GM21528 (cell line): Measurements from ENCODE around the gene TGM1.
A peak's percentile ranks its signal among the peaks of the same experiment; 100 is the strongest.
"Not testable (repeated sequence)": the region's sequence is repeated elsewhere in the genome, so short reads cannot be mapped to it uniquely, and the experiment has no call there.

ENCODE experiments used
- ATAC-seq: cut with Tn5 transposase; IDR thresholded peaks from one replicate; pipeline ENCODE4 v1.9.1; 2021; ENCODE audit warnings: mild to moderate bottlenecking, moderate library complexity; ENCODE audit not compliant: unreplicated experiment, low FRiP score

Gene TGM1

DNA sequence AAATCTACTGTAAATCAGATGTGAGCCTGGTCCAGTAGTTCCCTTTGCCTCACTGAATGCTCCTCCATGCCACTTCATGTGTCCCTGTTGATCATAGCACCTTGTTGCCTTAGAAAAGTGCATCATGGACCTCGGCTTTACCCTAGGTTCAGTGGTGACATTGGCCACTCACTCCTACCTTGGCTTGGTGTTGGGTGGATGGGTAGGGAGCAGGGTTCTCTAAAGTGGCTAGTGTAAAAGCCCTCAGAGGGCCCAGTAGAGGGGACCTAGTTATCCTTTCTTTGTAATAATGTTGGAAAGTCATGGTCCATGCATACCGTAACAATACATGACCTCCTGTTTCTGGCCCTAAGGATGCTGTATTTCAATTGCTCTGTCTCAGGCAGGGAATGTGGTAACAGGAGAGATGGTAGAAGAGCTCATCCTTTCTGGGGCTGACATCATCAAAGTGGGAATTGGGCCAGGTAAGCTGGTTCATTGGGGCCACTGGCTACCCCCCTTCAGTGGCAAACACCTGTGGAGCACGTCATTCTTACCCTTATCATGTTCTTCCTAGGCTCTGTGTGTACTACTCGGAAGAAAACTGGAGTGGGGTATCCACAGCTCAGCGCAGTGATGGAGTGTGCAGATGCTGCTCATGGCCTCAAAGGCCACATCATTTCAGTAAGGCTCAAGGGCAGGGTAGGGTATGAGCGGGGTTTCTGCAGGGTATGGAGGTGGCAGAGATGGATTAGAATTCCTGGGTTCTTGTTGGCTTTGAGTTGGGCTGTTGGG lies 26.1 kb downstream of the TGM1 start:
- ATAC-seq = no peak

DNA sequence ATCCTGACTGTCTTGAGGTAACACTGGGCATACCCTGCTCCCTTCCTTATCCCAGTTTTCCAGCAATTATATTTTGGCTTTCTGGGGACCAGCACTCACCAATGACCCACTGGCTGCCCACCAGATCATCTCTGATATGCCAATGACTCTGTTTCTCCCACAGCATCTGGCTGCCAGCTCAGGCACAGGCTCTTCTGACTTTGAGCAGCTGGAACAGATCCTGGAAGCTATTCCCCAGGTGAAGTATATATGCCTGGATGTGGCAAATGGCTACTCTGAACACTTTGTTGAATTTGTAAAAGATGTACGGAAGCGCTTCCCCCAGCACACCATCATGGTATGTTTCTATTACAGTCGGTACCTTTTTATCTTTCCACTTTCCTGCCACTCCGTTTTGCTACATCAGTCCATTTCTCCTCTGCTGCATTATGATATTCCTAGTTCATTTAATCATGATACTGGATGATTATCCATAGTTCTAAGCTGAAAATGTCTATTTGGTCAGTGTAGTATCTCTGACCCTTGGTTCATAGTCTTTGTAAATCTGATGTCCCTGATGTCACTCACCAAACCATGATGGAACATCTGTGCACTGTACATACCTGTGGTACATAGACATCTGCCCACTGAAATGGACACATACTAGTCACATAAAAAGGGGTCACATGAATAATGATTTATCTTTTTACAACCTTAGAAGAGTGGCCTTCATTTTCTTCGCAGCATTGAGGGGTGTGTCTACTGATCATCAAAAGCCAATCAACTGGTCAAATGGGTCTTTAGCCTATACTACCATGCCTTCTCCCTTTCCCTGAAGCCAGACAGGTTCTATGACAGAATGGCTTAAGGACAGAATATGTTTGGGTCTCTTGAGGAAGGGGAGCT lies 26.9 kb downstream of the TGM1 start:
- ATAC-seq = no peak

DNA sequence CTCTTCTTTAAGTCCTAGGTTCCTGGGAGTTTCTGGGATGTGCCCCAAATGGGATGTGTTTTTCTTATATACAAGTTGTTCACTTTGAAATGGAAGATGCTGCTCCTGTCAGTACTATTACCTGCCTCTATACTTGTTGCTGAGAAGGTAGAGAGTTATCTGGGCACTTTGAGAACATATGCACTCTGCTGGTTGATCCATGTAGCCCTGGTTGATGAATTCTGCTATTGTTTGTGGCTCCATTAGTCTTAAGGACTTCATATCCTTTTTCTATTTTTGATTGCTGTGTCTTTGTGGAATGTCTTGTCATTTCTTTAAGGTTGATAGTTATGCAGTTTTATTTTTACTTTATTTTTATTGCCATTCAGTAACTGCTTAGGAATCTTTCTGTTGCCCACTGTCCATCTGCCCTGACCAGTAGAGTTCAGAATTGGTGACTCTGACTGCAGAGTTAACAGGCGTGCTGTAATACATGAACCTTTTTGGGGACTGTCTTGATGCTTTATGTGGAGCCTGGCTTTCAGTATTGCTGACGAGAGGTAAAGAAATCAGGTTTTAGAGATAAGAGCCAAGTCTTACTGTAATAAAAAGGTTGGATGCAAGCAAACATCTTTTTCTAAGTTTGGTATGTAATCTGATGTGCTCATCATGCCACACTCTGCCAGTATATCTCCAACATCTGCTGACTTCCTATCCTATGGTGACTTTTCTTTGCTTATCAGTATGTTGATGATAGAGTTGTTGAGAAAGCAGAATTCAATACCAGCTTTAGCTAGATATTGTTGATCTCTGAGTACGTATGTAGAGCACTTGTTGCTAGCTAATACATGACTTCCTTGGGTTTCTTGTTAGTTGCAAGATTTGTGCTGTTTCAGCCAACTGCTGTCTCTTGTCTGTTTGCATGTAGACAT lies 28.6 kb downstream of the TGM1 start:
- no peak for ATAC-seq

DNA sequence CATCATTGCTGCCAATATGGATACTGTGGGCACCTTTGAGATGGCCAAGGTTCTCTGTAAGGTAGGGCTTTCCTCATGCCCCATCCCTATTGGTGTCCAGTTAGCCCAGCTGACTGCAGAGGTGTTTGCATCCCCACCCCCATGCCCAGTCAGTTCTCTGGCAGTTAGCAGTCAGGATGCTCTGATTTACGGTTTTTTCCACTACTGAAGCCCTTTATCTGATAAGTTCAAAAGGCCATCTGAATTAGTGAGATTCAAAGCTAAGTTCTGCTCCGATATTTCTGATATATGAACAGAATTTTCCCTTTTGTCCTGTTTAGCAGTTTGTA lies 29.5 kb downstream of the TGM1 start:
- ATAC-seq = no peak

DNA sequence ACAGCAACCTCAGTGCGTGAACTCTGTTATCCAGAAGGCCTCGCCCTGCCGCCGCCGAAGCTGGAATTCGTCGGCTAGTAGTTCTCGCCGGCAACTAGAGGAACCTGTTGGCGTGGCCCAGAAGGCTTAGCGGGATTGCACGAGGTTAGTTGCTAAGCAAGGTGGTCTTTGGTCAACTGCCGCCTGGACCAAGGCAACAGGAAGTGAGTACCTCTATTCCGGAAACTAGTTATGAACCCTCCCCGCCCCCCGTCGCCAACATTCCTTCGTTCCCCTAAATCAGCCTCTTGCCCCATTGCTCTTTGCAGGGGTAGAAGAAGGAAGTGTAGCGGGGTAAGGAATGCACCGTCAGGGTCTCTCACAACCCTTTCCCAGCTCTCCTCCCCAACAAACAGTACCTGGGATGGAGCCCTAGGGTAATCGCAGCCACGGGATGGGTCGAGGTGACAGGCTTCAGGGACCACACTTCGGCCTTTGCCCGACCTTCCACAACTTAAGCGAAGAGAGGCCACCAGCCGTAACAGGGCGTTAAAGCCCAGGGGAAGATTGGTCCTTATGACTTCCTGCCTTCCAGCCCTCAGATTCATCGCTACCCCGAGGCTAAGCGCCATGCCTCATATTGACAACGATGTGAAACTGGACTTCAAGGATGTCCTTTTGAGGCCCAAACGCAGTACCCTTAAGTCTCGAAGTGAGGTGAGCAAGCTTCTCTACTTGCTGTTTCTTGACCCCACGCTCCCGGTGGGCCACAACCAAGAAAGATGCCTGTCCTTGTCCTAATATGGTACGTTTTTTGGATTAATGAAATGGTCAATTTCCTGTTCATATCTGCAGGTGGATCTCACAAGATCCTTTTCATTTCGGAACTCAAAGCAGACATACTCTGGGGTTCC lies 30.1 kb downstream of the TGM1 start, which contains the start of gene GMPR2:
Gene GMPR2 (plus strand): TSS at position 285 of the 893 bp plus-strand sequence. CDS start 325 bp downstream, at position 610.
- peak; percentile 54 for ATAC-seq

DNA sequence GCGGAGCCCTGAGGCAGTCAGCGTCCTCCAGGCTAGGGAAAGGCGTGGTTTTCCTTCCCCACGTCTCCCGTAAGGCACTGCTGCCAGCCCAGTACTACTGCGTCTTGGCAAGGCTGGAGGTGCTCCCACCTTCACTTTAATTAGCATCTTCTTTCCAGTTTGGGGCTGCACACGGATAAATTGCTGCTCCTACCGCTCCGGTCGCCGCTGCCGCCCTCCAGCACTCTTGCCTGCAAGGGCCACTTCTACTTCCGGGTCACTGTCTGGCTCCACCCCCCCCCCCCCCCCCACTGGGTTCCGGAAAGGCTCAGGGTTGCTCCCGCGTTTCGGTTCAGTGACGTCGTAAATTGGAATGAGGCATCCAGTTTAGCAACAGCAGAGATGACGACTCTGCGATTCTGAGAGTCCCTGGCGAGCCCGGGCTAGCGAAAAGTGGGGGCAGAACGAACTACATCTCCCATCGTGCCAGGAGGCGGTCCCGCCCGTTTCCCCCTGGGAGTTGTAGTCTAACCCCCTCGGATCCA lies 30.8 kb downstream of the TGM1 start, which contains the start of gene NEDD8:
Gene NEDD8 (minus strand): TSS at position 247 of the 524 bp plus-strand sequence. CDS start 100 bp downstream, at position 147.
- peak; percentile 68 for ATAC-seq

DNA sequence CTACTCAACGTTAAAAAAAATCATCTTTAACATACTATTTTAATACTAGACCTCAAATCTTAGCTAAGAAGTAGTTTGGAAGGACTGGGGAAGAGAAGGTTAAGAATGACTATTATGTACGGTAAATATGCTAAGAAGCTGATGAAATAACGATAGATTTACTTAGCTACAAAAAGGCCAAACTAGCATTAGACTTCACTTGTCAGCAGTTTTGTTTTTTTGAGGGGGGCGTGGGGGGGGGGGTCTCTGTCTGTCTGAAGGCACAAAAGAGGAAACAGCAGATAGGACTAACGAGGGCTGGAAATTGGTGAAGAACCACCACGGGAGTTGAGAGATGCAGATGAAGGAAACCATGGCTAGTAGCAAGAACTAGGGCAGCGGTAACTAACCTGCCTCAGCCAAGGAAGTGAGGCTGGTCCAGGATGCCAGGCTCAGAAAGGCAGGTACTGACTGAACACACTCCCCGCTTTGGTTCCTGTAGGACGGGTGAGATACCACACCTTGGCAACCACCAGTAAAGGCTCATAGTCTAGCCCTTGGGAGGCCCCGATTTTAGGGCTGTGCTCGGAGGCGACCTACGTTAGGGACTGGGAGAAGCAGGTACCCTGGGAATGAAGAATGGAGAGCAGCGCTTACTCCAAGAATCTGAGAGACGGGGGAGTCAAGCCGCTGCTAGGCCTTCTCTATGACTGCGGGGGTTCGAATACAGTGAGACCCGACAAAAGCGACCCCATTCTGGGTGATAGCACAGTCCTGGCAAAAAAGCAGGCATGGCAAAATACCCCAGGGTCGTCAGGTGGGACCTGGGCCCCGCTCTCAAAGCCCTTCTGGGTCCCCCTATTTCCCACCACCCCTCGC lies 31.5 kb downstream of the TGM1 start:
- peak; percentile 5 for ATAC-seq

DNA sequence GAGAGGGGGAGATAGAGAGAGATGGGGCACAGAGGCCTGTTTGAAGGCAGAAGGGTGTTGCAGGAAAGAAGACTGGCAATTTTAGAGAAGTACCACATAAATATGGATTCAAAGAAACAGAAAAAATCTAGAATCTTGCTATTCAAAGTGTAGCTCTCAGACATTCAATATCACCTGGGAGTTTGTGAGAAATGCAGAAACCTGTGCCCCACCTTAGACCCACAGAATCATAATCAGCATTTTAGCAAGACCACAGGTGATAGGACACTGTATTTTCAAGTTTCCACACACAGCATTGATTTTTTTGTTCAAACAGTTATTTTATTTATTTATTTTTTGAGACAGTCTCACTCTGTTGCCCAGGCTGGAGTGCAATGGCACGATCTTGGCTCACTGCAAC lies 34.1 kb downstream of the TGM1 start:
- ATAC-seq = no peak

DNA sequence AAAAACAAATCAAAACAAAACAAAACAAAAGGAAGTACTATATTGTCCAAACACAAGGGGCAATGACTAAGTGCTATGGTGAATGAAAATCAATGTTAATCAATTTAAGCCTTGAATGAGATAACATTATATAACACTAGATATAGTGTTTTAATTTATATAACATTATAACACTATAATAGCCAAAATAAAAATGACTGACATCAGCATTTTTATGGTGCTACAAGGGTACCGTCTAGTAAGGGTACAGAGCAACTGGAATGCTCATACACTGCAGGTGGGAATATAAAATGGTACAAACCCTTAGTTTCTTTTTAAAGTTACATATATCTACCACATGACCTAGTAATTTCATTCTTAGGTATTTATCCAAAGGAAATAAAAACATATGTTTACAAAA lies 36.5 kb downstream of the TGM1 start:
- no peak for ATAC-seq

DNA sequence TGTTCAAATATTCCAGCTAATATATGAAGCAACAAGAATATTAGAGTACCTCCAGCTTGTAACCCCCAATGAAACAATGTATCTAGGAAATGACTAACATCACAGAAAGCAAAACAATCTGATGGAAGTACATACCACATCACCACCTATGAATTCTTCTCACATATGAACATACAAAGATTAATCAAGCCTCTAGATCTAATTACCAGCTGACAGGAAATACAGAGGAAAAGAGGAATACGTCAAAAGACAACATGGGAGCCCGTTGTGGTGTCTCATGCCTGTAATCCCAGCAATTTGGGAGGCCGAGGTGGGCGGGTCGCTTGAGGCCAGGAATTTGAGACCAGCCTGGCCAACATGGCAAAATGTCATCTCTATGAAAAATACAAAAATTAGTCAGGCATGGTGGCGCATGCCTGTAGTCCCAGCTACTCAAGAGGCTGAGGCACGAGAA lies 38.3 kb downstream of the TGM1 start:
- no peak for ATAC-seq

DNA sequence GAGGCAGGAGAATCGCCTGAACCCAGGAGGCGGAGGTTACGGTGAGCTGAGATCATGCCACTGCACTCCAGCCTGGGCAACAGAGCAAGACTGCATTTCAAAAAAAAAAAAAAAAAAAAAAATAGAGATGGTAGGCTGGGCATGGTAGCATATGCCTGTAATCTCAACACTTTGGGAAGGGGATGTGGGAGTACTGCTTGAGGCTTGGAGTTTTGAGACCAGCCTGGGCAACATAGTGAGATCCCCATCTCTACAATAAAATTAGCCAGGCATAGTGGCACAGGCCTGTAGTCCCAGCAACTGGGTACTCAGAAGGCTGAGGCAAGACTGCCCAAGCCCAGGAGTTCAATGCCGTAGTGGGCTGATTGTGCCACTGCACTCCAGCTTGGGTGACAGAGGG lies 40.0 kb downstream of the TGM1 start:
- not testable (repeated sequence) for ATAC-seq

DNA sequence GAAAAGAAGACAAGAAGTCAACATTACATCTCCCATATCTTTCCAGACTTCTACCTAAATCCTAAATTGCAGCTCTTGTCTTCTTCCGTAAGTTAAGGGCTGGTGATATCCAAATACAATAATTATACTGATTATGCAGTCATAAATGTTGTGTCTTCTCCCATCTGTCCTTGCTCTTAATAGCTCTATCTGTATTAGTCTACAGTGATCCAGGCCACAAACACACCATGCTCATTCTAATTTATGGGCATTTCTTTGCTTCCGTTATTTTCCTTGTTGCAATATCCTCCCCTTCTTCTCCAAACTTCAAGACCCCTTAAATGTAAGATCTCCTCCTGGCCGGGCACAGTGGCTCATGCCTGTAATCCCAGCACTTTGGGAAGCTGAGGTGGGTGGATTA lies 43.5 kb downstream of the TGM1 start:
- no peak for ATAC-seq

DNA sequence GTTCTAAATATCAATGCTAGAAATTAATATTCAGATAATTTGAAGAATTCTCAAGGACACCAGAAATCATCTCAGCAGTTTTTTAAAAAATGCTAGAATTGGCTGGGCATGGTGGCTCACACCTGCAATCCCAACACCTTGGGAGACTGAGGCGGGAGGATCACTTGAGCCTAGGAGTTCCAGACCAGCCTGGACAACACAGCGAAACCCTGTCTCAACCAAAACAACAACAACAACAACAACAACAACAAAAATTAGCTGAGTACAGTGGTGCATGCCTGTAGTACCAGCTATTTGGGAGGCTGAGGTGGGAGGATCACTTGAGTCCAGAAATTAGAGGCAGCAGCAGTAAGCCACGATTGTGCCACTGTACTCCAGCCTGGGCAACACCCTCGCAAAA lies 43.9 kb downstream of the TGM1 start:
- no peak for ATAC-seq

DNA sequence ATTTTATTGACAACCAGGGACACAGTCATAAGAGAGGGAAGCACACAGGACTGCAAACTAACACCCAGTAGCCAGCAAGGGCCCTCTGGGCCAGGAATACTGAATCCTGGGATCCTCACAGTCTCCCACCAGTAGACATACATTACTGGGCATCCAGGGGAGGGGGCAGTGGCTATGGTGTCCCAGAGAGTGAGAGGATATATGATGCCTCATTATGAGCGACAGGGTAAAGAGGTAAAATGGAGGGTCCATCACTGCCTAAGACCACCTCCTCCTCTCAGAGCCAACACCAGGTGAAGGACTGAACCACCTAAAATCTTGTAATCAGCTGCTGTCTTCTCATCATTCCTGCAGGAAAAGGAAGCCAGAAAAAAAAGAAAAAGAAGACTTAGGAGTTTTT lies 46.1 kb downstream of the TGM1 start:
- not testable (repeated sequence) for ATAC-seq

DNA sequence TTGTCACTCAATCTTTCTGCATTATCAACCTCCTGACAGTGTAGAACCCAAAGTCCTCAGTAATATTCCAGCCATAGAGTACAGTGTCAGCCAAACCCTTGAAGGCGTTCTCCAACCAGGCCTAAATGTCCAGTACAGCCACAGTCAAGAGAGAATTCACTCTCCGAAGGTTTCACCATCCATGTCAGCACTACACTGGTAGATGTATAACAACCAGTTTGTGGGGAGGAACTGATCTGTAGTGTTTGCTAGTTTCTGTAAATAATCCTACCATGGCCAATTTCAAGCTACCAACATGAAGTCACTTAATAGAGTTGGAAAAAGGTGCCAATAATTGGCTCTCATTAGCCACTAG lies 46.7 kb downstream of the TGM1 start:
- no peak for ATAC-seq

DNA sequence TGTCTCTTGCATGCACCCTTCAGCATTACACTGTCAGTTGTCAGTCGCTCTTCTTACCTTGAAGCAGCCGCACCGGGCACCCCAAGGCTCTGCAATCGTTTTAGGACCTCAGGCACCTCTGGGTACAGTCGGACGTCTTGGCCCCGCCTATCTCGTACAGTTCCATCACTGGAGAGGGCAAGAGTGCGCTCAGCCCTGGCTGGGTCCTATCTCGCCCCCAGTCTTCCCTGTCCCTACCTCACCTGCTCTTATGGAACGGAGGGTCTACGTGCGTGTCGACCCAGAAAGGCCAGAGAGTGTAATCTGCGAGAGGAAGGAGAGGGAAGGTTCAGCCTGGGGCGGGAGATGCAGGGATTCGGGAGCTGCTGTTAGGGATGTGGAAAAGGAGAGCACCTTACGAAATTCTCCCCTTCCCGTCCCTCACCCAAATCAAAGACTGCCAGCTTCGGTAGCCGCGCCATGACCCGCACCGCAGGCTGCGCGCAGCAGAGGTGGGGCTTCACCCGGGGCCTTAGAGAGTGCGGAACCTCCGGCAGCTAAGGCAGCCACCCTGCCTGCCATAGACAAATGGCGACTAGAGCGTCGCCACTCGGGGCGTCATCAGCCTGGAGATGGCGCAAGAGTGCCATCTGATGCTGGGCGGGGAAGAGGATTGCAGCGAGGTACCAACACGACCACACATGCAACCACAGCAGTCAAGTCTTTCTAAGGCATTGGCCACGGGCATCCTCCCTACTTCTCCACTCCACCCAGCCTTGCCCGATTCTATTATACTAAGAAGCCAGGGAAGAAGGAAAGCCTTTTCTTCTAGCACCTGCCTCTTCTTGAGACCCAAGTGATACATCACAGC lies 47.3 kb downstream of the TGM1 start, which contains the start of gene MDP1:
Gene MDP1 (minus strand): TSS at position 572 of the 850 bp plus-strand sequence. CDS start 111 bp downstream, at position 461.
- ATAC-seq = peak; percentile 62
